ENCODE data around the gene GPC6.

The GPC6 gene

GRCh38 chr13:93550236-93550635, 323.6 kb downstream of the GPC6 start:
- in situ Hi-C loops (cut with MboI; ENCODE audit: low sequenced_read_pairs), result no loop called here

DNA sequence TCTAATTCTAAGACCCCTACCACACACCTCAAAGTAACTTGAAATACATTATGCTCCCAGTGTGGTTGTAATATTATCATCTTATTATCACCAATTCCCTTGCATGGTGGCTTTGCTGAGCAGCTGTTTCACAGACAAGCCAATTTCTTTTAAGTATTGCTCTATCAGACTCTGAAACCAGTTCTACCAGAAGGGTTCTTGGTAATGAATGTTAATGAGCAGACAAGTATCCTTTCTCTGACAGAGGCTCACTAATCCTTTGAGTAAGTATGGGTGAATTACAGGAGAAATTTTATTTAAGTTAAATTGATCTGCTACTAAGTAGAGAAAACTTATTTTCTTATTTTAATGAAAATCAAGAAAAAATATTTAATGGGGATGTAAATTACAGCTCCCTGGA, 326.0 kb downstream of the GPC6 start:
- in situ Hi-C loops (cut with MboI; ENCODE audit: low sequenced_read_pairs), result no loop called here

DNA sequence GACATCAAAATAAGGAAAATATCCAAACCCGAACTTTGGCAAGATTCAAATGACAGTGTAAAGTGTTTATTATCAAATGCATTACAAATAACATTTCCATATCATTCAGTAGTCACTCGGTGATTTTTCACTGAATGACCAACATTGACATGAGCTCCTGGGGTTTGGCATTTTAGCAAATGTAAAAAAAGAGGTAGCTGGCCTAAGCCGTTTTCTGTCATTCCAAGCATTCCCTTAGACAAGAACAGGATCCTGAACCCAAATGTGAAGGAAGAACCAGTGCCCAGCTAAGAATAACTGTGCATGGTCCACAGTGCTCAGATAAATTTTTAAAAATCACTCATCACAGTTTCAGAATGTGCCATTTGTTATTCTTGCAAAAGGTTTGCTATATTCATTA, 327.9 kb downstream of the GPC6 start:
- in situ Hi-C loops (cut with MboI; ENCODE audit: low sequenced_read_pairs), result no loop called here

DNA sequence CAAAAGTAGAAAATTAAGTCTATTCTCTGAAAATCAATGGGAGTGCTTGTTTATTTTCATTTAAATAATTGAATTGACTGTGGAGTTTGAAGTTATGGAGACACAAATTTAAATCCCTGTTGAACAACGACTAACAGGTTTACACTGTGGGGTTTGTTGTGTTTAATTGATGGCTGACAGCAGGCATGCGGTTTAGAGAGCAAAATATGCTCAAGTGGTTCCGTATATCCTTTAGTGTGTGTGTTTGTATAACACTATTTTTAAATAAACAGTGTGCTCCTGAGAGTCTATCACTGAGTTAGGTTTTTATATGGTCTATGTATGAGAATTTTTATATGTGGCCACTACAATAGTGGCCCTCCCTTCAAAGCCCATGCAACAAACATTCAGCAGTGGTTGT, 332.0 kb downstream of the GPC6 start:
- in situ Hi-C loops (cut with MboI; ENCODE audit: low sequenced_read_pairs), result no loop called here

- in situ Hi-C loops (cut with MboI; ENCODE audit: low sequenced_read_pairs), result no loop called here
Measured at GRCh38 chr13:93559718-93560117, 333.1 kb downstream of the GPC6 start.

- in situ Hi-C loops (cut with MboI; ENCODE audit: low sequenced_read_pairs), result no loop called here
Measured at GRCh38 chr13:93561576-93562225, 335.1 kb downstream of the GPC6 start.

DNA sequence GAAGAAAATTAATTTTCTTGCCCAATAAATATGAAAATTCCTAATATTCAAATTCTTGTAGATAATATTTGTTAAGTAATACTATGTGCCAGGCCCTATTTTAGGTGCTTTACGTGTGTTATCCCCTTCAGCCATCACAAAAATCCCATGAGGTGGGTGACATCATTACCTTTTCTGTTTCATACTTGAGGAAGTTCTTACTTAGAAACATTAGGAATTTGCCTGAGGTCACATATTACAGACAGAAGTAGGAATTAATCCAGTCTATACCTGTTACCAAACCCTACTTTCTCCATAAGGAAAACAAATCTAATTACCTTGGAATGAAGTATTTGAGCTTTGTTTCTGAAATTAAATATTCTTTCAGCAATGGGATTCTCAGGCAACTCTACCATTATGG, 336.1 kb downstream of the GPC6 start:
- in situ Hi-C loops (cut with MboI; ENCODE audit: low sequenced_read_pairs), result no loop called here

DNA sequence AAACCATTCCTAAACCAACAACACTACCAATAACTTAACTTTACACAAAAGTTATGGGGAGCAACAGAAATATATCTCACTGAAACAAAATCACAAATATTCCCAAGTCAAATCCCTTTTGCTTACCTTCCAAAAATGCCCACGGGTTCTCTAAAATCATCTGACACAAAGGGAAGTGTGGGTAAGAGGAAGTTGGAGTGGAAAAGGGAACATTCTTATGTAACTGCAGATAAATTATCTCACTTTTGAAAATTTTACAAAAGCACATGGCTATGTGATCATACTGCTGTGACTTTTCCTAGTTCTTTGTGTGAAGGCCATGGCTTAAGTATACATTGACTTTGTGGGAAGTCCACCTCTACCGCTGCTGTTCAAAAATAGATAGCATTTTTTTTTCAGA, 350.5 kb downstream of the GPC6 start:
- in situ Hi-C loops (cut with MboI; ENCODE audit: low sequenced_read_pairs), result no loop called here

GRCh38 chr13:93589788-93590187, 363.2 kb downstream of the GPC6 start:
- in situ Hi-C loops (cut with MboI; ENCODE audit: low sequenced_read_pairs), result no loop called here

- in situ Hi-C loops (cut with MboI; ENCODE audit: low sequenced_read_pairs), result no loop called here
Measured at GRCh38 chr13:93603043-93603442, 376.4 kb downstream of the GPC6 start.

- in situ Hi-C loops (cut with MboI; ENCODE audit: low sequenced_read_pairs), result no loop called here
Measured at GRCh38 chr13:93614776-93615175, 388.2 kb downstream of the GPC6 start.

- in situ Hi-C loops (cut with MboI; ENCODE audit: low sequenced_read_pairs), result no loop called here
Measured at GRCh38 chr13:93620181-93620765, 393.7 kb downstream of the GPC6 start.

DNA sequence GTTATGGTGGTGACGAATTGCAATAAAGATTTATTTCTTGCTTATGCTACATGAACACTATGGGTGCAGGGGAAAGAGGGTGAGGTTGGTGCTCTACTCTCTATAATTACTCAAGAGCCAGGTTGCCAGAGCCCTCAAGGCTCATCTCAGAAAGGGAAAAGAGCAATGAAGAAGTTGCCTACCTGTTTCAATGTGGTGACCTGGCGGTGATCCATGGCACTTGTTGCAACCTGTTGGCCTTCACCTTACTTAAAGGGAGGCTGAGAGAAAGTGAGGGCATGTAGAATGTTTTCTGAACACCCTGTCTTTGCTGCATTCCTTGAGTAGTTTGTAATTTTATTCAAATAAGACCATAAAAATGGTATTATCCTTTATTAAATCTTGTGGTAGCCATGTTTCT, 394.4 kb downstream of the GPC6 start:
- in situ Hi-C loops (cut with MboI; ENCODE audit: low sequenced_read_pairs), result no loop called here

DNA sequence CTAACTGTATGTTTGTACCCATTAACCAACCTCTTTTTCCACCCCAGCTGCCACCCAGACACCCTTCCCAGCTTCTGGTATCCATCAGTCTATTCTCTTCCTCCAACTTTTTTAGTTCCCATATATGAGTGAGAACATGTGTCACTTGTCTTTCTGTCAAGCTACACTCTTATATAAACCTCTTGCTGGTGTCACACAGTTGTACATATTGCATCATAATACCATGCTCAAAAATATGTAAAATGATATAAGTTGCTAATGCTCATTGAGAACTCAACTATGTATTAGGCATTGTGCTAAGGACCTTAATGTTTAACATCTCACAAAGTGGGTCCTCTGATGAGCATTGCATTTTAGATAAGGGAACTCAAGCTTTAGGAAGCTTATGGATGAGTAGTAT, 395.4 kb downstream of the GPC6 start:
- in situ Hi-C loops (cut with MboI; ENCODE audit: low sequenced_read_pairs), result no loop called here

- in situ Hi-C loops (cut with MboI; ENCODE audit: low sequenced_read_pairs), result no loop called here
Measured at GRCh38 chr13:93624311-93624777, 397.7 kb downstream of the GPC6 start.

DNA sequence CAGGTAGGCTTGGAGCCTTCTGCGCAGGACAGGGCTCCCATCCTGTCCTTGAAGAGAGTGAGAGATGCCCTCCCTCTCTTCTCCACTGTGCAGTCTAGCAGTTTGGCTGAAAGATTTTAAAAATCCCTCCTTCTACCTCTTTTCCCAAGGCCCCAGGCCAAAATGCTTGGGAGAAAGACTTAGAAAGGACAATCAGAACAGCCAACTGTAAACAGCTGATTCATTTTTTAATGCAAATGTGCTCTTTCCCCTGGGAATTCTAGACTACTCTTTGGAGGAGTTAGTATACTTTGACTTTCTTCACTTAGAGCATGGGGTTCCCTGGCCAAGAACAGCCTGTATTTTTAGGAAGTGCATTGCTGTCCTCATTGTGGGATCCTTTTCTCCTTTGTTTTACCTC, 398.9 kb downstream of the GPC6 start:
- in situ Hi-C loops (cut with MboI; ENCODE audit: low sequenced_read_pairs), result no loop called here

GRCh38 chr13:93628136-93628797, 401.7 kb downstream of the GPC6 start:
- in situ Hi-C loops (cut with MboI; ENCODE audit: low sequenced_read_pairs), result no loop called here

GRCh38 chr13:93635616-93636032, 409.0 kb downstream of the GPC6 start:
- in situ Hi-C loops (cut with MboI; ENCODE audit: low sequenced_read_pairs), result no loop called here

GRCh38 chr13:93637852-93638251, 411.2 kb downstream of the GPC6 start:
- in situ Hi-C loops (cut with MboI; ENCODE audit: low sequenced_read_pairs), result no loop called here

DNA sequence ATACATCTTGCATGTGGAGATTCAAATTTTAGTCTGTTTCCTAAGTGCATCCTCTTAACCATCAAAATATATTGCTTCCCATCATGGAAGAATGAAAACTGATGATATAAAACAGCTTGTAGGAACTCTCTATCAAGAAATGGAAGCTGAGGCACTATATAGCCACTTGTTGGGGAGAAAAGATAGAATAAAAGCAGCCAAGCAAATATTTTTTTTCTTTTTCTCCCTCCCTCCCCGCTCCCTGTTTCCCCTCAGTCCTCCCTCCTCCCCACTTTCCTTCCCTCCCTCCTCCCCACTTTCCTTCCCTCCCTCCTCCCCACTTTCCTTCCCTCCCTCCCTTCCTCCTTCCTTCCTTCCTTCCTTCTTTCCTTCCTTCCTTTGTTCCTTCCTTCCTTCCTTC, 413.8 kb downstream of the GPC6 start:
- in situ Hi-C loops (cut with MboI; ENCODE audit: low sequenced_read_pairs), result no loop called here

- in situ Hi-C loops (cut with MboI; ENCODE audit: low sequenced_read_pairs), result no loop called here
Measured at GRCh38 chr13:93646245-93646644, 419.6 kb downstream of the GPC6 start.

- in situ Hi-C loops (cut with MboI; ENCODE audit: low sequenced_read_pairs), result no loop called here
Measured at GRCh38 chr13:93649496-93649895, 422.9 kb downstream of the GPC6 start.

Measured in HL-60/S4 treated with phorbol 12-myristate 13-acetate at 8.2 ng/mL for 4 days and 3 days (cell line).